Panc1 (cell line): ENCODE data around the gene GNAO1. TPM values are rescaled to one million over a fixed set of nuclear protein-coding genes. Genes with fewer than 3 reads are reported as not detected.

Experiments used
- ATAC-seq: fragments of 200-7000 bp; cut with Tn5 transposase; 2 replicates; pipeline ENCODE4 v1.9.1; 2020; ENCODE audit warnings: mild to moderate bottlenecking, moderate library complexity
- BruUV-seq: library from RNA; stranded (reverse); fragments of 400-500 nt; replicated peaks from 2 replicates; lab custom pipeline; 2021; lab: Mats Ljungman, UMichigan
- CTCF ChIA-PET: fragments of 300-600 bp; sonication (Branson Sonifier 250); formaldehyde crosslinking; loops from one replicate; lab custom pipeline; 2022; ENCODE audit warnings: antibody characterized with exemption; lab: Charles Lee
- POLR2A ChIA-PET: fragments of 300-600 bp; sonication (Branson Sonifier 250); formaldehyde crosslinking; loops from one replicate; lab custom pipeline; 2022; ENCODE audit warnings: antibody characterized with exemption; lab: Charles Lee
- DNase-seq: peaks from one replicate; pipeline ENCODE4 v3.0.0-alpha.2; 2010; ENCODE audit warnings: low read depth, low spot score
- H3K27ac ChIP-seq: 2 replicates; pipeline ENCODE4 v1.5.1; 2011; ENCODE audit warnings: mild to moderate bottlenecking, low read length, inconsistent platforms
- H3K27me3 ChIP-seq: fragments of 200-500 bp; sonication (Bioruptor generic); 2 replicates; pipeline ENCODE4 v1.6.0; 2014; ENCODE audit warnings: low read length, inconsistent platforms; ENCODE audit not compliant: control insufficient read depth, insufficient read depth
- H3K36me3 ChIP-seq: fragments of 200-500 bp; sonication (Bioruptor generic); 2 replicates; pipeline ENCODE4 v1.5.1; 2014; ENCODE audit warnings: inconsistent platforms, mild to moderate bottlenecking, low read length, moderate library complexity; ENCODE audit not compliant: control insufficient read depth, insufficient read depth
- H3K4me1 ChIP-seq: 2 replicates; pipeline ENCODE4 v1.5.1; 2011; ENCODE audit warnings: inconsistent platforms, mild to moderate bottlenecking, low read length, moderate library complexity; ENCODE audit not compliant: control insufficient read depth, insufficient read depth
- H3K4me3 ChIP-seq, 2 experiments: 2 replicates each; pipeline ENCODE4 v1.5.1; 2011 to 2012; ENCODE audit warnings: low read depth in 2 of 2, low read length in 2 of 2, mild to moderate bottlenecking in 2 of 2, inconsistent platforms in 1 of 2, moderate library complexity in 1 of 2
- H3K9me3 ChIP-seq: fragments of 200-500 bp; sonication (Bioruptor generic); 2 replicates; pipeline ENCODE4 v1.5.1; 2014; ENCODE audit warnings: low read depth, mild to moderate bottlenecking, inconsistent platforms, low read length, moderate library complexity; ENCODE audit not compliant: control insufficient read depth, insufficient read depth
- CTCF ChIP-seq: fragments of 450-650 bp; IDR thresholded peaks from 2 replicates; pipeline ENCODE4 v1.5.1; 2017; ENCODE audit warnings: mild to moderate bottlenecking
- POLR2AphosphoS5 ChIP-seq: IDR thresholded peaks from 2 replicates; pipeline ENCODE4 v1.6.1; 2012; ENCODE audit warnings: mild to moderate bottlenecking, low read depth, low read length, moderate library complexity
- REST ChIP-seq, 2 experiments: IDR thresholded peaks; 2 replicates each; pipeline ENCODE4 v1.6.1; 2011 to 2012; ENCODE audit warnings: low read depth in 2 of 2, control low read depth in 1 of 2, low read length in 1 of 2, mild to moderate bottlenecking in 1 of 2, moderate library complexity in 1 of 2; ENCODE audit not compliant: insufficient read depth in 1 of 2
- SIN3A ChIP-seq: IDR thresholded peaks from 2 replicates; pipeline ENCODE4 v1.6.1; 2012; ENCODE audit warnings: low read depth, mild to moderate bottlenecking, low read length, moderate library complexity, borderline replicate concordance; ENCODE audit not compliant: insufficient read depth
- TCF7L2 ChIP-seq: IDR thresholded peaks from 2 replicates; pipeline ENCODE4 v1.6.1; 2011; ENCODE audit warnings: mild to moderate bottlenecking, low read depth, low read length, inconsistent platforms
- in situ Hi-C: cut with HindIII; loops from 2 replicates; pipeline ENCODE4 v1.10.0; 2016; ENCODE audit warnings: low sequenced_read_pairs, low pct_unique_long_range_greater_than_20kb
- intact Hi-C: fragments of 100-400 bp; cut with micrococcal nuclease; formaldehyde crosslinking; loops from one replicate; pipeline ENCODE4 v1.10.0; 2022; ENCODE audit not compliant: unreplicated experiment
- total RNA-seq: library from RNA; stranded (reverse); gene quantifications from one replicate; pipeline ENCODE4 v1.2.1, GENCODE V29; 2021; ENCODE audit not compliant: unreplicated experiment

Gene GNAO1
- total RNA-seq, 1 experiment from 2014 or later, result 33.4 TPM

GRCh38 chr16:56305956-56306565 is 114.8 kb downstream of the GNAO1 start:
- peaks cover 3% of the 10 kb centered on the region; the same call in 1 of the 2 replicates for H3K4me1 ChIP-seq
- ChIA-PET CTCF (interaction anchor here (0.6 kb wide), 1 partner anchor 65 kb away, joined by 3 read pairs; no protein-coding TSS in a partner anchor), POLR2A (no interaction called here)
- DNase-seq (no peak), ATAC-seq (no peak)
- no TSS peak for BruUV-seq
- TF ChIP-seq SIN3A (no peak), CTCF (no peak), REST (IDR thresholded peaks at IDR 0.05; ENCODE audit: insufficient read depth in 1 of 2, low read depth in 2 of 2, low read length in 1 of 2) (no peak), TCF7L2 (no peak), POLR2AphosphoS5 (no peak)
- H3K27me3 ChIP-seq, result no peaks in the 10 kb centered on the region
- H3K9me3 ChIP-seq, result no peaks in the 10 kb centered on the region
- intact Hi-C loops, result no loop called here
- in situ Hi-C loops, result no loop called here
- H3K27ac ChIP-seq, result no peak overlapping the region
- H3K4me3 ChIP-seq, result no peak overlapping the region
- no peaks in the 10 kb centered on the region for H3K36me3 ChIP-seq

- TF ChIP-seq POLR2AphosphoS5, result no peak
- TF ChIP-seq REST (IDR thresholded peaks at IDR 0.05; ENCODE audit: insufficient read depth in 1 of 2, low read depth in 2 of 2, low read length in 1 of 2), result no peak
- TF ChIP-seq CTCF, result no peak
- TF ChIP-seq TCF7L2, result no peak
- no peak for TF ChIP-seq SIN3A
- Histone ChIP-seq H3K27me3 (no peaks in the 10 kb centered on the region), H3K27ac (no peak overlapping the region), H3K4me3 (no peak overlapping the region), H3K36me3 (no peaks in the 10 kb centered on the region), H3K9me3 (no peaks in the 10 kb centered on the region), H3K4me1 (peaks cover 3% of the 10 kb centered on the region; the same call in 1 of the 2 replicates)
- no TSS peak for BruUV-seq
- POLR2A ChIA-PET, result interaction anchor here (0.5 kb wide), 1 partner anchor 277 kb away, joined by 5 read pairs; no protein-coding TSS in a partner anchor
- ATAC-seq (no peak), DNase-seq (no peak)
- CTCF ChIA-PET, result interaction anchor here (0.6 kb wide), 1 partner anchor 65 kb away, joined by 3 read pairs; no protein-coding TSS in a partner anchor
- intact Hi-C loops, result no loop called here
- in situ Hi-C loops, result no loop called here
Measured at GRCh38 chr16:56306690-56307533, 115.6 kb downstream of the GNAO1 start.
